T-helper 9 cell (primary cell): ENCODE data around the gene JAK1.
A peak's percentile ranks its signal among the peaks of the same experiment; 100 is the strongest.

Experiments
- DNase-seq: peaks from one replicate; pipeline ENCODE4 v3.0.0-alpha.2; 2020

The JAK1 gene

DNA sequence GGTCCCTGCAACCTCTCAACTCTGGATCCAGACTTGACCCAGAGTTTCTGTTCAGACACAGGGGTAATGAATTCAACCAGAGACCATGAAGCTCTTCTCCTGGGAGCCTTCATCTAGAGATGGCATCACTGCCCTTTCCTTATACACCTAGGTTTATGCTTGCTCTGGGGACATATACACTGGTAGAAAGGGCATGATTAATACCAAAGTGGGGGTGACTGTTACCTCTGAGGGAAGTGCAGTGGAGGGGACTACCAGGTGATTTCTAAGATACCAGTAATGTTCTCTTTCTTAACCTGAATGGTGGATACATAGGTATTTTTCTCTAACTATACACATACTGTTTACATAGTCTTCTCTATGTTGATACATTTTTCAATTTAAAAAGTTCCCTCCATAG is 48.4 kb downstream of the JAK1 start:
- no peak for DNase-seq

GRCh38 chr1:64917328-64917861 is 49.0 kb downstream of the JAK1 start:
- DNase-seq = no peak

- no peak for DNase-seq
Measured at GRCh38 chr1:64915381-64916274, 50.7 kb downstream of the JAK1 start.

DNA sequence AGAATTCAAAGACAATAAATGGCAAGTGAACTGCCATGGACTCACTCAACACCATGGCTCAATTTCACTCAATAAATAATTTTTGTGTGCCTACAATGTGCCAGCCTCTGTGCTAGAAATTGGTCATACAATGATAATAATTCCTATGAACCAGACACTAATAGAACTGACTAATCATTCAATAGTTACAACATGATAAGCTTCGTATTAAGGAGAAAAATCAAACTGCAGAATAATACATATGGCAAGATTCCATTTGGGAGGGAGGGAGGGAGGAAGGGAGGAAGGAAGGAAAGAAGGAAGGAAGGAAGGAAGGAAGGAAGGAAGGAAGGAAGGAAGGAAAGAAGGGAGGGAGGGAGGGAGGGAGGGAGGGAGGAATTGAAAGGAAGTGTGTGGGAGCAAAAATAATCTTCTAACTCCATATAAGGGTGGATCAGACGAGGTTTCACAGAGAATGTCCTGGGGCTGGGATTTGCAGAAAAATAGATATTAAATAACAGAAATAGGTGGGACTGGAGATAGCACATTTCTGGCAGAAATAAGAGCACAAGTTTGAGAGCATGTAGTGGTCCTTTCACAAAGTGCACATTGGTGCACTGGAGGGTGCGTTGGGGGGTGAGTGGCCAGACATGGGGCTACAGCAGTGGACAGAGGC is 52.9 kb downstream of the JAK1 start:
- no peak for DNase-seq

DNA sequence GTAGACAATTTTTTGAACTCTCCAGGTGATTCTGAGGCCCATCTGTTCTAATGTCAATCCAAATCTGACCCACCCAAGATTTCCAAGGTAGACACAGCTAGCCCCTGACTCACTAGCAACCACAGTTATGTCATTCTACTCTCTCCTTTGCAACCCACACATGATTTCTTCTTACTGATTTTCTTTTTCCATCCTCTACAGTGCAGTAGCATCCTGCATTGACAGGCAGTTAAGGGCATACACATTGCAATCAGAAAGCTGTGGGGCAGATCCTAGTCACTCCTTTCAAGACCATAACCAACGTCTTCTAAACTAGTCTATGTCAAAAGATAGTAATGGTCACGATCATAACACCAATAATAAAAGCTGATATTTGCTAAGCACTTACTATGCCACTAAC is 54.2 kb downstream of the JAK1 start:
- no peak for DNase-seq

DNA sequence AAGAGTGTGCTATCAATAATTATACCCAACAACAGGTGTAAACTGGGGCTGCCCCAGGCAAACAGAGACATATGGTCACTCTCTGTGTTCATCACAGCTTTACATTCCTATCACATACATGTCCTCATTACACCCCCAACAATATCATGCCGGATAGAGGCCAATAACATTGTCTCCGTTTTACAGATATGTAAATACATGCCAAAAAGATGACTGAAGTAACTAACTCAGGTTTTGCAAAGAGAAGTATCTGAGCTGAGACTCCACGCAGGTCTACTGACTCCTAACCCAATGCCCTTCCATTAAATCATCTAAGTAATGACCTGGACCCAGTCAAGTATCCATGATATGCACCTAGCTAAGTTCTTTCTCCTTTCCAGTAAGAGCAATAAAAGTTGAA is 55.0 kb downstream of the JAK1 start:
- no peak for DNase-seq

DNA sequence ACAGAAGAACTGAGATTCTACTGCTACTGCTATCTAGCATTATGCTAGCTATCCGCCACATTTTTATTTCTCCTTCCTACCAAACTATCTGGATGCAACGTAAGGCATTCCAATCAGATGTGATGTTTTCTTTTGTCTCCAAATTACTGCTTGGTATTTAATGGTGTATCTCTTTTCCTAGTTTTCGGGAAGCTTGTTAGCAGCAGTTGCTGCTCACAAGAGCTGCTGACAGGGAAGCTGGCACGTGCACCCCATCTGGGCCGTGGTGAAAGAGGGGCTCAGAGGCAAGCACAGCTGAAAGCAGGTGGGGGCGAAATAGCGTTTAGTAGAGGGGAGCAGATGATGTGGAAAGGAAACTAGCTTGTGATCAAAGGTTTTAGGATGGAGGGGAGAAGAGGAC is 57.3 kb downstream of the JAK1 start:
- DNase-seq = no peak

DNA sequence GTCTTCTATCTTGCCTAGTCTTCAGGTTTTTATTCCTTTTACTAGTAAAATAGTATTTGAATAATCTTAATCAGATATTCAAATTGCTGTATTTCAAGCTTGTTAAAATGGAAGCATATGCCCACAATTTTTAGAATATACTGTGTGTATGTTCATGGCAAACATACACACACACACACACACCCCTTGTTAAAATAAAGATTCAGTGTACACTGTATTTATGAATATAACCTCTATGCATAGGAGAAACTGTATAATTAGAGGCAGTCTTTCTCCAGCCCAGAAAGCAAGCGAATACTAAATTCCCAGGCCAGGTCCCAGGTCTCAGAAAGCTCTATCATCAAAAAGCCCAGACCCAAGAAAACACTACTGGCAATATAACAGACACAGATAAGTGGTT is 57.8 kb downstream of the JAK1 start:
- no peak for DNase-seq

GRCh38 chr1:64906447-64906846 is 59.9 kb downstream of the JAK1 start:
- no peak for DNase-seq

DNA sequence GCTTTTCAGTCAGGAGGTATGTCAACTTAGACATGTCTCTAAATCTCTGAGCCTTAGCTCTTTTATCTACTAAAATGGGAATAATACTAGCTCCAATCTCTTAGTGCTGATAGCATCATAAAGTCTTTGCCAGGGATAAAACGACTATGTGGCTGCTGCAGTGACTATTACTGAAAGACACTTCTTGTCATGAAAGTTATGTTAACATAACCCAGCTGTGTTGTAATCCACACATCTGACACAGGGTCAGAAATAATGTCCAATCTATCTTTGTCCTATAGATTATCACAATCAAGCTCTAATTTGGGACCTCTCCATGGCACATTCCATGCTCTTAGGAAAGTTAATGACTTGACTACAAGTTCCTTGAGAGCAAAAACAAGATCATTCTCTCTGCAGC is 62.8 kb downstream of the JAK1 start:
- no peak for DNase-seq

DNA sequence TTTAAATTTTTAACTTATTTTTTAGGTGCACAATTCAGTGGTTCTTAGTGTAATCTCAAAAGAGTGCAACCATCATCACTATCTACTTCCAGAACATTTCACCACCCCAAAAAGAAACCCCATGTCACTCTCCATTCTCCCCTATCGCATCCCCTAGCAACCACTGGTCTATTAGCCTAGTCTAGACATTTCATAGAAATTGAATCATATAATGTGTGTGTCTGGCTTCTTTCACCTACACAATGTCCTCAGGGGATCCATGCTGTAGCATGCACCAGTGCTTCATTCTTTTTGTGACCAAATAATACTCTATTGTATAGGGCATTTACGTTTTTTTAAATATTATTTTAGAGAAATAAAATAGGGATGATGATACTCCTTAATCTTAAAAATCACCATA is 64.7 kb downstream of the JAK1 start:
- DNase-seq = no peak

DNA sequence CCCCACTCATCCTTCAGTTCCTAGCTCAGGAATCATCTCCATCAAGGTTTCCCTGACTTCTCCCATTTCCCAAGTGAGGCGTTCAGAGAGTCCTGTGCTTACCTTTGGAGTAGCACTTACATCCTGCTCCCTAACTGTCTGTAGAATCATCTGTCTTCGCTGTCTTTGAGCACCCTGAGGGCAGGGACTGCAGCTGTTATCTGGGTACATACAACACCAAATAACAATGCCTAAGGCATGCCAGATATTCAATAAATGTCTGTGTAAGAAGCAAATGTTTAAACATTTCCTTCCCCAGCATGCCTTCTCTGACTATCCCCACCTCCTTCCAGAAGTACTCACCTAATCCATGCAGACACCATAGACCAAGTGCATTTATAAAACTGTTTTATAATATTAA is 65.4 kb downstream of the JAK1 start:
- no peak for DNase-seq

DNA sequence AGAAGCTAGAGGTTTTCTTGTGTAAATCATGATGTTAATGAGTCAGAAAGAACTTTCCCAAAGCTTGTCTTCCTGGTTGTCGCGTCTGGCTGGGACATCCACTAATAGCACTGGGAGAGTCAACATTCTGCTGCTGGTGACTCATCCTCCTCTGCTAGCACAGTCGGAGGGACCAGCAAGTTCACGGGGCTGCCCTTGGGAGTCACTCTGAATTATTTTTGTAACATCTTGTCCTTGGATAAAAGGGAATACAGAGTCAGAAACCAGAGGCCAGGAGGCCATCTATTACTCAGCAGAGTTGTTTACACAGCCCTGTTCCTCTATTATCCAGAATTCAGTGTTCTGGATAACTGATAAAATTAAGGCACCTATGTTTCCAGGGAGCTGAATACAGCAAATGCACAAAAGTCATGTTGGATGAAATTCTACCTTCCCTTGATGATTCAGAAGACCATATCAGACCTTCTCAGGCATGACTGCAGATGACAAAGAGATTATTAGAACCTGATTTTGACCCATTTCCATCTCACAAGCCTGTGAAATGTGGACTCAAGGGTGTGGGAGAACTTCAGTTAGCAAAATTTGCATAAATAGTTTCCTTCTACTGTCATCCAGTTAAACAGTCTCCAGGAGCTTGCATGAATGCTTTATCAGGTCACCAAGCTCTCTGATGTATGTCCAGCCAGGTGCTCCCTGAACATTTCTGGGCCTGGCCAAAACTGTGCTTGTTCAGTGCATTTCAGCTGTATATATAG is 68.1 kb downstream of the JAK1 start:
- DNase-seq = peak; percentile 19

- no peak for DNase-seq
Measured at GRCh38 chr1:64896551-64896950, 69.8 kb downstream of the JAK1 start.

DNA sequence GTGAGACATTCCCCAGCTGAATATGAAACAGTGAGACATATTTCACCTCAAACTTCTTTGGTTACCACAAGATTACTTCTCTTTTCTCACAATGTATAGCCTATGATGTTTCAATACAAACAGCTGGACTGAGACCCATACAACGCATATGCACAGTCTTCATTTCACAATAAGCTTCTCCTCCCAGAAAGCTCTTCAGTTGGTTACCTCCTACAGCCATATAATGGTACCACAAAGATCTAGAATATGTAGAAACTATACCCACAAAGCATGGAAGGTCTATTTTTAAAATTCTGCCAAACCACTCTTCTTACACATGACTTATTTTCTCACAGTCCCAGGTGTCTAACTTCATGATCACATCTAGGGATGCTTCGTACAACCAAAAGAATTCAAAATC is 70.8 kb downstream of the JAK1 start:
- DNase-seq = no peak

- no peak for DNase-seq
Measured at GRCh38 chr1:64894438-64895196, 71.7 kb downstream of the JAK1 start.

DNA sequence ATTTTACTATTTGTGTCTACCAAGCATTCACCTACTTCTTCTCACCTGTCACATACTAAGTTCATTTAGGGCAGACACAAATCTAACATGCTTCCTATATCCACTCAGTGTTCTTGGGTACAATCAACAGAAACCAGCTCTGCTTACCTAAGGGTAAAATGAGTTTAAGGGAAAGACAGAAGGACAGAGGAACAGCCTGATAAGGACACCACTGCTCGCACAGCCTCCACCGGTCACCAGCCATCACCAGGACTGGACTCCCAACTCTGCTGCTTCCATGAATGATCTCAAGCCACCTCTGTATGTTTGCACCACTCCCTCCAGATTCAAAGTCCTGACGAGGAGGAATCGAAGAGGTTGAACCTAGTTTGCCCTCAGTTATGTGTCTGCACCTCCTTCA is 72.4 kb downstream of the JAK1 start:
- DNase-seq = no peak

- DNase-seq = no peak
Measured at GRCh38 chr1:64892576-64893573, 73.5 kb downstream of the JAK1 start.

DNA sequence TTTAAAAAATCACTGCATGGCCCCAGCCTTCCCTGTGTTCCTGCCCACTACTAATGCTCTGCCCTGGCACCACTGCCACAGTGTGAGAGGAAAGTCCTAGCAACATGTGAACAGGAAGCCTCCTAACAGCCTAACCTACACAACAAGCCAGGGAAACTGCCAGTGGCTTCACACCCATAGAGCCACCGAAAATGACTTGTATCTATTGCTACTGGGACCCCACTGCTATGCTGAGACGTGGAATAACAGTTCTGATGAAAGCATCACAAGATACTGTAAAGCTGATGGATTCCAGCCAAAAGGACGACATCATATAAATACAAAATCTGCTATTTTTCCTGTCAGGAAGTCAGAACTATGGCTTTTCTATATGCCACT is 74.9 kb downstream of the JAK1 start:
- no peak for DNase-seq

GRCh38 chr1:64890699-64891447 is 75.5 kb downstream of the JAK1 start:
- DNase-seq = no peak
